GM18526 (cell line): ENCODE measurements around the gene NPAS2.

Experiments used
- POLR2A ChIP-seq: IDR thresholded peaks from 3 replicates; pipeline ENCODE4 v1.6.1; 2011; ENCODE audit not compliant: insufficient read length; ENCODE audit errors: extremely low read depth

Gene NPAS2

GRCh38 chr2:101012706-101013181 is 192.8 kb downstream of the NPAS2 start:
- no peak for TF ChIP-seq POLR2A

GRCh38 chr2:101014264-101014857 is 194.4 kb downstream of the NPAS2 start:
- TF ChIP-seq POLR2A: no peak

DNA sequence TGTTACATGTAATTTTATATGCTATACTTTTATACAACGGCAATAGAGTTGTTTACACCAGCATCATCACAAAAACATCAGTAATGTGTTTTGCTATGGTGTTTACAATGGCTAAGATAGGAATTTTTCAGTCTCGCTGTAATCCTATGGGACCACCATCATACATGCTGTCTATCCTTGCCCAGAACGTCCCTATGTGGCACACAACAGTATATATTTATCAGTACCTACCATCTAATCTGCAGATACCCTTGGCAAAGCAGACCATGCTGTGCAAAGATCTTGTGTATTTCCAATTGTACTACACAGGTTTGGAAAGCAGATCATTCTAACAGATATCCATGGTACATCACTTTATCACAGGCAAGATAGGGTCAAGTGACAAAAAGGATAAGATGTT is 197.4 kb downstream of the NPAS2 start:
- no peak for TF ChIP-seq POLR2A

- TF ChIP-seq POLR2A: no peak
These were observed 199.0 kb downstream of the NPAS2 start for GRCh38 chr2:101018934-101019333.

DNA sequence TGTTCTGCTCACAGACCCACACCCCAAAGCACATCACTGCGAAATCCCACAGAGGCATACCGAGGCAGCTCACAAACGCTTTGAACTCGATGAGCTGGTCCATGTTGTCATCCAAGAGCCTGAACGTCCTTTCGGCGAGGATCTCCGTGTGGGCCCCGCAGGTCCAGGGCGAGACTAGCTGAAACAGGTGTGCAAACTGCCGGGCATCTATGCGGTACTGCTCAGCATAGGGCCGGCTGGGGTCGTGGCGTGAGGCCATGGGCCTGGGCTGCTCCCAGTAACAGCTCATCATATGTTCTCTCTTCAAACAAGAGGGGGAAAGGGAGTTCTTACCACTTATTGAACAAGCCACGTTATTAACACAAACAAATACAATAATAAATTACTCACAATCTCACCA is 202.3 kb downstream of the NPAS2 start:
- TF ChIP-seq POLR2A: no peak

- no peak for TF ChIP-seq POLR2A
These were observed 203.6 kb downstream of the NPAS2 start for GRCh38 chr2:101023327-101024107.

DNA sequence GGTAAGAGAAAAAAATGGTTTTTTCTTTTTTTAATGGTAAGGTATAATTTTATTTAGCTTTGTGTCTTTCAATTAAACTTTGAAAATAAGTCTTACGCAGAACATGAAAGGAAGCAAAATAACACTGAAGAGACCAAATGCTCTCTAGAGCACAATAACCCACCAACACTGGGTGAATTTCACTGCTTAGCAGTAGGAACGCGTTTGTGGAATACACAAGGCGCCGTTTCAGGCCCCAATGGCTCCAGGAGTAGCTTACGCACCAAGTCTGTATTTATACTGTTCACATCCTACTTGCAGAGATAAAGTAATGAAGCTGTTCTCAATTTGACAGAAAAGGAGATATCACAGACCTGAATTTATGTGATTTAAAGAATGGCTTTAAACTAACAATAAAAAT is 205.6 kb downstream of the NPAS2 start:
- TF ChIP-seq POLR2A: no peak

DNA sequence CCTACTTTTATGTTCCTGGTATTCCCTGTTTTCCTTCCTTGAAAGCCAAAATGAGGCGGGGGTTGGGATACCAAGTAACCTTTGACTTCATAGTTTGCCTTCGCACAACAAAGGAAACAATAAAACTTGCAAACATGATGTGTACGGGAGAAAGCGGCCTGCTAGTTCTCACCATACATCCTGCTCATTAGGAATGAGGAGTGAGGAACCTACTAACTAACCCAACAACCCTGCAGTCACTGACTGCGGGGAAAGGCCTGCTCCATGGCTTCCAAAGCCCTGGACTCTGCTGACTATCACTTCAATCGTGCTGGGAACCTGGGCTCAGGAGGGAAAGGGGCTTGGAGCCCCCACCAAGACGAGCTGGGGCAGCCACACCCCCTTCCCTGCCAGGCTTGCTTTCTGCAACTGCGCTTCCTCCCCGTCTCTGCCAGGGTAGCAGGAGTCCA is 206.3 kb downstream of the NPAS2 start:
- no peak for TF ChIP-seq POLR2A

GRCh38 chr2:101026923-101027469 is 207.1 kb downstream of the NPAS2 start:
- TF ChIP-seq POLR2A: no peak

DNA sequence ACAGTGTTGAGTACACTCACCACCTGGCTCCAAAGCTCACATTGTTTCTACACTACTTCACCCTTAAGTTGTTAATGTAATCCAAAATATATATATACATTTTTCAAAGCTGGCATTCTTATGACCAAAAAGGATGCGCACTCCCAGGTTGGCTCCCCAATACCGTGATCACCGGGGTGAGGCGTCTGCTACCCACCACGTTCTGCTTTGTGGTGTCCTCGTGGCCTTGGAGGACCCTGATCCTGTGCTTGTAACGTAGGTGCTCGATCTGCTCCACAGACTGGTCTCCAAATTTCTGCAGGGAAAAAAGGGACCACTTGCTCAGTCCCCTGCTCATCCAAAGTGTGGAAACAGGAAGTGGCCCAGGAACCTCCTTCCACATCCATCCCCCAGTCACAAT is 207.9 kb downstream of the NPAS2 start:
- no peak for TF ChIP-seq POLR2A

GRCh38 chr2:101030866-101031554 is 211.1 kb downstream of the NPAS2 start:
- TF ChIP-seq POLR2A: no peak

DNA sequence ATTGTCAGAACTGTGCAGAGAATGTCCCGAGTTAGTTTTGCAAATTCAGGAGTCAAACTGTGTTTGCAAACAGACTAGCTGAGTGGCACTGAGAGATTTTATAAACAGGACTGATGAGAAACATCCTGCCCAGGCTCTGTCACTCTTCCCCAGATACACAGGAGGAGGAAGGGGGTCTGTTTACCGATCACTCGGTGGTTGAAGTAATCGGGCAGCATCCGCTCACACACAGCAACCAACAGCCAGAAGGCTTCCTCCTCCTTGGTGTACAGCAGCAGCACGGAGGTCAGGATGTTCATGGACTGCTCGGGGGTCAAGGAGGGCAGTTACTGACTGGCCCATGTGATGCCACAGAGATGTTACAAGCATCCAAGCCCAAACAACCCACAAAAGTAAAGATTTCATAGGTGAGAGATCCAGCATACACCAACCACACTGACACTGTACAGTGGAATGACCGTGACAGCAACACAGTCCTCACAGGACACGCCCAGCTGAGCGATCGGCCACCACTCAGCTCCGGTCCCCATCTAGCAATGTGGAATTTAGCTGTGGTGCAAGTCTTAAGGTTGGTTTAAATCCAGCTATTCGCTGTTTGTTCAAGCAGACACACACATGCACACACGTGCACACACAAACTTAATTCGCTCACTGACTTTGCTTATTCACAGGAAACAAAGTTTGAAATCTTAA is 212.3 kb downstream of the NPAS2 start:
- TF ChIP-seq POLR2A: no peak

- no peak for TF ChIP-seq POLR2A
These were observed 216.6 kb downstream of the NPAS2 start for GRCh38 chr2:101036562-101036961.

GRCh38 chr2:101037161-101037755 is 217.3 kb downstream of the NPAS2 start:
- TF ChIP-seq POLR2A: no peak
